HEK293 (cell line): ENCODE data around the gene TPRKB.
A peak's percentile ranks its signal among the peaks of the same experiment; 100 is the strongest.

Experiments
- CTCF ChIA-PET: fragments of 350-600 bp; formaldehyde crosslinking; extraction: SDS; loops from one replicate; lab custom pipeline; 2021; ENCODE audit warnings: antibody characterized with exemption; lab: Yijun Ruan, JAX
- POLR2A ChIA-PET: fragments of 300-600 bp; formaldehyde crosslinking; extraction: SDS; loops from one replicate; lab custom pipeline; 2020; ENCODE audit warnings: antibody characterized with exemption, inconsistent platforms; lab: Yijun Ruan, JAX
- H3K27ac ChIP-seq: fragments of 200-500 bp; sonication (Bioruptor generic); 2 replicates; pipeline ENCODE4 v1.5.1; 2014; ENCODE audit warnings: low read depth, low read length, control low read depth, inconsistent platforms; ENCODE audit errors: extremely low read depth
- H3K36me3 ChIP-seq, 2 experiments: fragments of 200-500 bp in 1 of 2; sonication (Bioruptor generic) in 1 of 2; 1 replicate in 1 of 2; 2 replicates in 1 of 2; pipeline ENCODE4 v1.5.1; 2014 to 2017; ENCODE audit warnings: inconsistent platforms in 2 of 2, low read length in 2 of 2; ENCODE audit not compliant: control insufficient read depth in 2 of 2, insufficient read depth in 1 of 2
- H3K4me1 ChIP-seq: fragments of 200-500 bp; sonication (Bioruptor generic); 2 replicates; pipeline ENCODE4 v1.5.1; 2014; ENCODE audit warnings: mild to moderate bottlenecking, low read length, inconsistent platforms; ENCODE audit not compliant: control insufficient read depth, insufficient read depth
- H3K4me3 ChIP-seq: 2 replicates; pipeline ENCODE4 v1.5.1; 2011; ENCODE audit warnings: low read depth, mild to moderate bottlenecking, control low read depth, low read length, moderate library complexity
- H3K9me3 ChIP-seq: fragments of 200-500 bp; sonication (Bioruptor generic); 2 replicates; pipeline ENCODE4 v1.5.1; 2014; ENCODE audit warnings: low read depth, low read length, inconsistent platforms; ENCODE audit not compliant: control insufficient read depth, insufficient read depth
- EGR2 ChIP-seq: fragments of 450-650 bp; formaldehyde crosslinking; IDR thresholded peaks from 2 replicates; pipeline ENCODE4 v1.5.1; 2016; ENCODE audit warnings: low read depth, missing biosample characterization, missing genetic modification characterization
- FEZF1 ChIP-seq: fragments of 450-650 bp; formaldehyde crosslinking; IDR thresholded peaks from 2 replicates; pipeline ENCODE4 v1.5.1; 2016; ENCODE audit warnings: missing biosample characterization, missing genetic modification characterization
- HOXC10 ChIP-seq: sonication (generic); formaldehyde crosslinking; IDR thresholded peaks from 2 replicates; pipeline ENCODE4 v1.8.1; 2023; ENCODE audit warnings: mild to moderate bottlenecking, missing genetic modification reagents
- KLF9 ChIP-seq: fragments of 450-650 bp; formaldehyde crosslinking; IDR thresholded peaks from 2 replicates; pipeline ENCODE4 v1.5.1; 2016; ENCODE audit warnings: missing biosample characterization, missing genetic modification characterization, low read depth
- OVOL3 ChIP-seq: fragments of 450-650 bp; formaldehyde crosslinking; IDR thresholded peaks from 2 replicates; pipeline ENCODE4 v1.5.1; 2016; ENCODE audit warnings: missing biosample characterization, missing genetic modification characterization
- SETDB1 ChIP-seq: IDR thresholded peaks from one replicate; pipeline ENCODE4 v1.6.1; 2017; ENCODE audit warnings: mild to moderate bottlenecking, low read length, moderate library complexity, mixed read lengths; ENCODE audit not compliant: insufficient read length
- SP2 ChIP-seq: fragments of 450-650 bp; formaldehyde crosslinking; IDR thresholded peaks from 2 replicates; pipeline ENCODE4 v1.5.1; 2016; ENCODE audit warnings: missing biosample characterization, missing genetic modification characterization
- WT1 ChIP-seq: fragments of 450-650 bp; formaldehyde crosslinking; IDR thresholded peaks from 2 replicates; pipeline ENCODE4 v1.5.1; 2016; ENCODE audit warnings: missing biosample characterization, missing genetic modification characterization
- ZBTB21 ChIP-seq: fragments of 450-650 bp; formaldehyde crosslinking; IDR thresholded peaks from 2 replicates; pipeline ENCODE4 v1.5.1; 2017; ENCODE audit warnings: missing biosample characterization, missing genetic modification characterization
- ZNF155 ChIP-seq: fragments of 450-650 bp; formaldehyde crosslinking; IDR thresholded peaks from 2 replicates; pipeline ENCODE4 v1.5.1; 2016; ENCODE audit warnings: missing biosample characterization, missing genetic modification characterization
- ZNF24 ChIP-seq: fragments of 450-650 bp; formaldehyde crosslinking; IDR thresholded peaks from 2 replicates; pipeline ENCODE4 v1.5.1; 2016; ENCODE audit warnings: missing biosample characterization, missing genetic modification characterization
- ZNF324 ChIP-seq: fragments of 450-650 bp; formaldehyde crosslinking; IDR thresholded peaks from 2 replicates; pipeline ENCODE4 v1.5.1; 2016; ENCODE audit warnings: missing biosample characterization, missing genetic modification characterization
- ZNF341 ChIP-seq: fragments of 450-650 bp; formaldehyde crosslinking; IDR thresholded peaks from 2 replicates; pipeline ENCODE4; 2016; ENCODE audit warnings: low read depth, missing biosample characterization, missing genetic modification characterization
- ZNF416 ChIP-seq: fragments of 450-650 bp; formaldehyde crosslinking; IDR thresholded peaks from 2 replicates; pipeline ENCODE4 v1.5.1; 2016; ENCODE audit warnings: missing biosample characterization, missing genetic modification characterization
- ZNF433 ChIP-seq: fragments of 450-650 bp; formaldehyde crosslinking; IDR thresholded peaks from 2 replicates; pipeline ENCODE4 v1.5.1; 2016; ENCODE audit warnings: missing biosample characterization, missing genetic modification characterization, low read depth
- ZNF529 ChIP-seq: fragments of 450-650 bp; formaldehyde crosslinking; IDR thresholded peaks from 2 replicates; pipeline ENCODE4 v1.5.1; 2017; ENCODE audit warnings: missing genetic modification characterization, missing biosample characterization; ENCODE audit not compliant: insufficient replicate concordance
- ZNF571 ChIP-seq: fragments of 450-650 bp; formaldehyde crosslinking; IDR thresholded peaks from 2 replicates; pipeline ENCODE4 v1.5.0; 2017; ENCODE audit warnings: missing biosample characterization, missing genetic modification characterization
- ZNF623 ChIP-seq: fragments of 450-650 bp; formaldehyde crosslinking; IDR thresholded peaks from 2 replicates; pipeline ENCODE4 v1.5.1; 2016; ENCODE audit warnings: missing biosample characterization, missing genetic modification characterization
- ZNF654 ChIP-seq: fragments of 450-650 bp; formaldehyde crosslinking; IDR thresholded peaks from 2 replicates; pipeline ENCODE4 v1.5.1; 2016; ENCODE audit warnings: low read depth, missing biosample characterization, missing genetic modification characterization
- TF ChIP-seq, protein P1 (sequence below): fragments of 450-650 bp; formaldehyde crosslinking; IDR thresholded peaks from 2 replicates; pipeline ENCODE4 v1.5.1; 2016; ENCODE audit warnings: missing biosample characterization, missing genetic modification characterization
- TF ChIP-seq, protein P2 (sequence below): sonication (generic); formaldehyde crosslinking; IDR thresholded peaks from 2 replicates; pipeline ENCODE4 v1.8.1; 2022; ENCODE audit warnings: mild to moderate bottlenecking, moderate library complexity, missing genetic modification reagents
- TF ChIP-seq, protein P3 (sequence below): fragments of 450-650 bp; formaldehyde crosslinking; IDR thresholded peaks from 2 replicates; pipeline ENCODE4 v1.5.1; 2017; ENCODE audit warnings: missing biosample characterization, missing genetic modification characterization
- TF ChIP-seq, protein P4 (sequence below): fragments of 450-650 bp; formaldehyde crosslinking; IDR thresholded peaks from 2 replicates; pipeline ENCODE4 v1.5.1; 2016; ENCODE audit warnings: missing biosample characterization, missing genetic modification characterization, low read depth

Gene TPRKB

DNA sequence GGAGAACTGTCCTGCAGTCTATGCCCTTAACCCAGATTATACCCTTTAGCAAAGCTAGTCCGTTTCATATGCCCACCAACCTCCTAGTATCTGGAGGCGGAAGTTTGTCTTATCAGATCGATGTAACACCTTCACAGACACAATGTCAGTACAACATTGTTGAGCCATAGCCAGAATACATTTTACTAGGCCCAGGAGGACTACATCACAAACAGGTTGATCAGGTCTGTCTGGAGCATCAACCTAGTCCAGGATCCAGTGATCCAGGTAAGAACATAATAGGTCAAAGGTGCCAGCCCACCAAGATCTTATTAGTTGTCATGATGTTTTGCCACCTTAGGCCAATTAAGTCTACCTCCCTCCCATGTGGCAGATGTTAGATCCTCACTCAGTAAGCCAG lies 2.0 kb upstream of the TPRKB start (continued):
- TF ChIP-seq, protein P1, sequence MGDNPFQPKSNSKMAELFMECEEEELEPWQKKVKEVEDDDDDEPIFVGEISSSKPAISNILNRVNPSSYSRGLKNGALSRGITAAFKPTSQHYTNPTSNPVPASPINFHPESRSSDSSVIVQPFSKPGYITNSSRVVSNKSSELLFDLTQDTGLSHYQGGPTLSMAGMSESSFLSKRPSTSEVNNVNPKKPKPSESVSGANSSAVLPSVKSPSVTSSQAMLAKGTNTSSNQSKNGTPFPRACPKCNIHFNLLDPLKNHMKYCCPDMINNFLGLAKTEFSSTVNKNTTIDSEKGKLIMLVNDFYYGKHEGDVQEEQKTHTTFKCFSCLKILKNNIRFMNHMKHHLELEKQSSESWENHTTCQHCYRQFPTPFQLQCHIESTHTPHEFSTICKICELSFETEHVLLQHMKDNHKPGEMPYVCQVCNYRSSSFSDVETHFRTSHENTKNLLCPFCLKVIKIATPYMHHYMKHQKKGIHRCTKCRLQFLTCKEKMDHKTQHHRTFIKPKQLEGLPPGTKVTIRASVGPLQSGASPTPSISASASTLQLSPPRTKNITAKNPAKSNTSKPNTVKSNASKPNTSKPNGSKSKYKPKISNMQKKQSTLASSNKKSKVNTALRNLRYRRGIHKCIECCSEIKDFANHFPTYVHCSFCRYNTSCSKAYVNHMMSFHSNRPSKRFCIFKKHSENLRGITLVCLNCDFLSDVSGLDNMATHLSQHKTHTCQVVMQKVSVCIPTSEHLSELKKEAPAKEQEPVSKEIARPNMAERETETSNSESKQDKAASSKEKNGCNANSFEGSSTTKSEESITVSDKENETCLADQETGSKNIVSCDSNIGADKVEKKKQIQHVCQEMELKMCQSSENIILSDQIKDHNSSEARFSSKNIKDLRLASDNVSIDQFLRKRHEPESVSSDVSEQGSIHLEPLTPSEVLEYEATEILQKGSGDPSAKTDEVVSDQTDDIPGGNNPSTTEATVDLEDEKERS (tag by site-specific recombination), result no peak
- TF ChIP-seq ZNF654 (tag by site-specific recombination), result no peak
- TF ChIP-seq ZNF416, result no peak
- TF ChIP-seq, protein P2, sequence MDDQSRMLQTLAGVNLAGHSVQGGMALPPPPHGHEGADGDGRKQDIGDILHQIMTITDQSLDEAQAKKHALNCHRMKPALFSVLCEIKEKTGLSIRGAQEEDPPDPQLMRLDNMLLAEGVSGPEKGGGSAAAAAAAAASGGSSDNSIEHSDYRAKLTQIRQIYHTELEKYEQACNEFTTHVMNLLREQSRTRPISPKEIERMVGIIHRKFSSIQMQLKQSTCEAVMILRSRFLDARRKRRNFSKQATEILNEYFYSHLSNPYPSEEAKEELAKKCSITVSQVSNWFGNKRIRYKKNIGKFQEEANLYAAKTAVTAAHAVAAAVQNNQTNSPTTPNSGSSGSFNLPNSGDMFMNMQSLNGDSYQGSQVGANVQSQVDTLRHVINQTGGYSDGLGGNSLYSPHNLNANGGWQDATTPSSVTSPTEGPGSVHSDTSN, result no peak
- TF ChIP-seq ZNF571 (tag by site-specific recombination), result no peak
- no peak for TF ChIP-seq EGR2 (tag by site-specific recombination)
- no peak for TF ChIP-seq WT1 (tag by site-specific recombination)

DNA sequence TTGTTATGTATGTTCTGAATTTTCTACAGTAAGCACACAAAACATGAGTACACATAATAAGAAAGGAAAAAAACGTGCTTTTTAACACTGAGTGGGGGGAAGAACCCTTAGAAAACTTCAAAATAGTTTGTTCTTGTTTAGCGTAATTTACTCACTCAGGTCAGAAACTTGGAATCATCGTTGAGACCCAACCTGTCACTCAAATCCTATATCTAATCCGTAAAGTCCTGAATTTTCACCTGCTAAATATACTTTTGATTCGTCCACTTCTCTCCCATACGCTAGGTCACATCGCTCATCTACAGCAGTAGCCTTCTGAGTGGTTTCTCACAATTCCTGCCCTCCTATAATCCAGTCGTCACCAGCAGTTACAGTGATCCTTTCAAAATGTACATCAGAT lies 767 bp downstream of the TPRKB start:
- Histone ChIP-seq H3K9me3 (no peaks in the 10 kb centered on the region), H3K4me1 (peaks cover 4% of the 10 kb centered on the region; the same call in 1 of the 2 replicates), H3K4me3 (peak overlapping the region; percentile 88), H3K36me3 (peaks cover 23 to 39% of the 10 kb centered on the region in 2 experiments), H3K27ac (no peak overlapping the region)
- ChIA-PET CTCF (interaction anchor here (1.0 kb wide), 1 partner anchor 44 kb away, joined by 3 read pairs; no protein-coding TSS in a partner anchor), POLR2A (interaction anchor here (0.6 to 1.9 kb wide), 16 partner anchors 9 to 837 kb away, joined by 3 to 13 read pairs (median 4); partner anchors contain the start of genes CCT7, MOB1A and STAMBP)
- TF ChIP-seq, protein P3, sequence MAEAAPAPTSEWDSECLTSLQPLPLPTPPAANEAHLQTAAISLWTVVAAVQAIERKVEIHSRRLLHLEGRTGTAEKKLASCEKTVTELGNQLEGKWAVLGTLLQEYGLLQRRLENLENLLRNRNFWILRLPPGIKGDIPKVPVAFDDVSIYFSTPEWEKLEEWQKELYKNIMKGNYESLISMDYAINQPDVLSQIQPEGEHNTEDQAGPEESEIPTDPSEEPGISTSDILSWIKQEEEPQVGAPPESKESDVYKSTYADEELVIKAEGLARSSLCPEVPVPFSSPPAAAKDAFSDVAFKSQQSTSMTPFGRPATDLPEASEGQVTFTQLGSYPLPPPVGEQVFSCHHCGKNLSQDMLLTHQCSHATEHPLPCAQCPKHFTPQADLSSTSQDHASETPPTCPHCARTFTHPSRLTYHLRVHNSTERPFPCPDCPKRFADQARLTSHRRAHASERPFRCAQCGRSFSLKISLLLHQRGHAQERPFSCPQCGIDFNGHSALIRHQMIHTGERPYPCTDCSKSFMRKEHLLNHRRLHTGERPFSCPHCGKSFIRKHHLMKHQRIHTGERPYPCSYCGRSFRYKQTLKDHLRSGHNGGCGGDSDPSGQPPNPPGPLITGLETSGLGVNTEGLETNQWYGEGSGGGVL (tag by site-specific recombination), result no peak
- TF ChIP-seq, protein P4, sequence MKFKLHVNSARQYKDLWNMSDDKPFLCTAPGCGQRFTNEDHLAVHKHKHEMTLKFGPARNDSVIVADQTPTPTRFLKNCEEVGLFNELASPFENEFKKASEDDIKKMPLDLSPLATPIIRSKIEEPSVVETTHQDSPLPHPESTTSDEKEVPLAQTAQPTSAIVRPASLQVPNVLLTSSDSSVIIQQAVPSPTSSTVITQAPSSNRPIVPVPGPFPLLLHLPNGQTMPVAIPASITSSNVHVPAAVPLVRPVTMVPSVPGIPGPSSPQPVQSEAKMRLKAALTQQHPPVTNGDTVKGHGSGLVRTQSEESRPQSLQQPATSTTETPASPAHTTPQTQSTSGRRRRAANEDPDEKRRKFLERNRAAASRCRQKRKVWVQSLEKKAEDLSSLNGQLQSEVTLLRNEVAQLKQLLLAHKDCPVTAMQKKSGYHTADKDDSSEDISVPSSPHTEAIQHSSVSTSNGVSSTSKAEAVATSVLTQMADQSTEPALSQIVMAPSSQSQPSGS, result no peak
- TF ChIP-seq KLF9 (tag by site-specific recombination) (no peak), ZNF341 (tag by site-specific recombination) (no peak), HOXC10 (CRISPR knock-in tag) (no peak), ZNF433 (tag by site-specific recombination) (no peak), ZNF623 (tag by site-specific recombination) (no peak), ZBTB21 (tag by site-specific recombination) (no peak)

DNA sequence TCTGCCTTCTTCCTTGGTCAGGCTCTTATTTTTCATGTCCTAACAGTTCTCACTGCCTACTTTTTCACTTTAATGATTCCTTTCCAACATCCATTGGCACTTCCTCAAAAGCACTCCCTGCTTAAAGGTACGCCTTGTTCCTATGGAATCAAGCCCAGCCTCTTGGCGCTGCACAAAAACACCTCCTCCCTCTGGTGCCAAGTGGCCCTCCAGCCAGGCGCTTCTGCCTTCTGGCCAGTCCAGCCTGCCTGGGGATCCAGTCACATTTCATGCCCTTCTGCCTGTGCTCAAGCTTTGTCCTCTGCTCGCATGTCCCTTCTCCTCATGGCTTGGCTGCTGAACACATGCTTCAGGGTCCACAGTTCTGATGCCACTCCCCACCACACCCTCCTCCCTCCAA lies 6.3 kb downstream of the TPRKB start:
- CTCF ChIA-PET, result interaction anchor here (0.6 kb wide), 1 partner anchor 104 kb away, joined by 3 read pairs; no protein-coding TSS in a partner anchor
- Histone ChIP-seq H3K4me3 (no peak overlapping the region), H3K9me3 (no peaks in the 10 kb centered on the region), H3K36me3 (peaks cover 41 to 64% of the 10 kb centered on the region in 2 experiments), H3K27ac (no peak overlapping the region), H3K4me1 (no peaks in the 10 kb centered on the region)
- POLR2A ChIA-PET, result no interaction called here
- TF ChIP-seq ZNF24 (no peak), SP2 (tag by site-specific recombination) (no peak), FEZF1 (no peak), OVOL3 (tag by site-specific recombination) (no peak), ZNF324 (tag by site-specific recombination) (no peak), EGR2 (tag by site-specific recombination) (no peak), ZNF155 (no peak), ZNF529 (no peak), SETDB1 (no peak)
- TF ChIP-seq, protein P1 (tag by site-specific recombination), result no peak
